Measurements from ENCODE around the gene SPINT1.

Gene SPINT1

GRCh38 chr15:40863660-40864270 is 19.9 kb downstream of the SPINT1 start:
- DNase-seq: no peak

DNA sequence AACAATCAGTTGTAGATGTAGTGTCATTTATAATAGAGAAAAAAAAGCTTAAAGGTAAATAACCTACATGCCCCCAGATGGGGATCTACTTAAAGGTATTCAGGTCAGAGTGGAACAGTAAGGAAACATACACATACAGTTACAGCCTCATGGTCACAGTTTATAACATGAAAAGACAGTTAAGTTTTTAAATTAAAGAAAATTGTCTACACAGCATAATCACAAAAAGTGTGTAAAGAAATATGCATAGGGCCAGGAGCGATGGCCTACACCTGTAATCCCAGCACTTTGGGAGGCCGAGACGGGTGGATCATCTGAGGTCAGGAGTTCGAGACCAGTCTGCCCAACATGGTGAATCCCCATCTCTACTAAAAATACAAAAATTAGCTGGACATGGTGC is 23.4 kb downstream of the SPINT1 start:
- DNase-seq: no peak

- no peak for DNase-seq
These were observed 25.8 kb downstream of the SPINT1 start for GRCh38 chr15:40869686-40870085.

DNA sequence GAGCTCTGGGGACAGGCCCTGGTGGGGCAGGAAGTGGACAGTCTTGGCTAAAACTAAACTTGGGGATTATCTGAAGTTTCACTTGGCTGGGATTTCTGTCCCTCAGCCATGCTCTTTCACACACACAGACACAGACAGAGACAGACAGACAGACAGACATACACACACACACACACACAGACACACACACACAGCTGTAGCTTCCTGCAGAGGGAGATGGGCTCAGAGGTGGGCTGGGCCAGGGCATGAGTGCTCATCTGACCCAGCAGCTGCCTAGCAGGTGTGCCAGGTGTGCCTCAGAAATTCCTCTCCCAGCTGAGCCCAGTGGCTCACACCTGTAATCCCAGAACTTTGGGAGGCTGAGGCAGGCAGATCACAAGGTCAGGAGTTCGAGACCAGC is 26.9 kb downstream of the SPINT1 start:
- no peak for DNase-seq

GRCh38 chr15:40871749-40872617 is 28.1 kb downstream of the SPINT1 start:
- no peak for DNase-seq

- no peak for DNase-seq
These were observed 29.2 kb downstream of the SPINT1 start for GRCh38 chr15:40872791-40873693.

DNA sequence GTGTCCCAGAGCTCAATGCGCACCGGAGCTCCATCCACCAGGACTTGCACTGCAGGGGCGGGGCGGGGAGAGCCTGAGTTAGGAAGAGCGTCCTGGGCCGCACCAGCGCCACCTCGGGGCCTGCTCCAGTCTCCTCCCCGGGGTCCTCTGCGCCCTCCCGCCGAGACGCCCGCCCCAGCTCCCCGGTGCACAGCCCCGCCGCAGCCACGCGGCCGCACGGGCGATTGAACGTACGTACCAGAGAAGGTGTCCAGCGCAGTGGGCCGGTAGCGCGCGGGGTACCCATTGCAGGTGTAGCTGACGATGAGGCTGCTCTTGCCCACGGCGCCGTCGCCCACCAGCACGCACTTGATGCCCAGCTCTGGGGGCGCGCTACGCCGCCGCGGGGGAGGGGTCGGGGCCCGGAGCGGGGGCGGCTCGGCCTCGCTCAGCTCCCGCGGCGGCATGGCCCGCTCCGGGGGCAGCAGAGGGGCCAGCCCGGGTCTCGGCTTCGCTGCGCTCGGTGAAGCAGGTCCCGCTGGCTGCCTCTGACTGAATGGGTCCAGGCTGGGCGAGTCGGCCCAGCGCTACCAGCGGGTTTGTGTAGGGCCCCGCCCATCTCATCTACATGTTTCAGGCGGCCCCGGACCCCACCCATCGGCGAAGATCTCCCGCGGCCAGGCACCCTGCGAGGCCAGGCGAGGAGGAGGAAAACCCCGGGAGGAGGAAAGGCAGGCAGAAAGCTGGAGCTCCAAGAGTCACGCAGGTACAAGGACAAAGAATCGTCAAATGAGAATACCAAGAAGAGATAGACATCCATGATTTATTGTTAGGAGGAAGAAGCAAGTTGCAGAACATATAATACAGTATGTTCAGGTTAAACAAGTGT is 30.1 kb downstream of the SPINT1 start, which contains the start of gene RHOV:
RHOV (minus strand) TSS at position 541 of the 868 bp plus-strand sequence; CDS start at position 446, 95 bp downstream.
- peak; percentile 49 for DNase-seq

DNA sequence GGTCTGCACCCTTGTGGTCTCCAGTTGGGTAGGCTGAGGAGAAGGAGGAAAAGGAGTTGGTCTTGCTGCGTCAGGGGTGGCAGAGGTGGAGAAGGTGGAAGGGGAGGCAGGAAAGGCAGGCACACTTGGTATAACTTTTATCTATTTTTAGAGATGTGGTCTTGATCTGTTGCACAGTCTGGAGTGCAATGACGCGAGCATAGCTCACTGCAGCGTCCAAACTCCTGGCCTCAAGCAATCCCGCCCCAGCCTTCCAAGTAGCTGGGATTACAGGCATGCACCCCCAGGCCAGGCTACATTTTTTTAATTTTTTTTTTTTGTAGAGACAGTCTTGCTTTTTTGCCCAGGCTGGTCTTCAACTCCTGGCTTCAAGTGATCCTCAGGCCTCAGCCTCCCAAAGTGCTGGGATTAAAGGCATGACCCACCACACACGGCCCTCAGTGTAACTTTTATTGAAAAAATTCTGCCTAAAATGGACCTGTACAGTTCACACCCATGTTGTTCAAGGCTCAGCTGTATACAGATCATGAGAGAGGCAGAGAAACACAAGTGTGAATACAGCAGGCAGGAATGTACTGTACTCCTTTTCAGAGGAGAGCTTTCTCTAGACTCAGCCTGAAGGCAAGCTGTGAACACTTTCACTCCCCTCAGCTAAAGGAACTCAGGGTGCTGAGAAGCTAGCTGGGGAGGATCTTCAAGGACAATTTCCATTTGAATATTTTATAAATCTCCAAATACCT is 32.3 kb downstream of the SPINT1 start:
- DNase-seq: no peak

- no peak for DNase-seq
These were observed 33.8 kb downstream of the SPINT1 start for GRCh38 chr15:40877694-40878093.

DNA sequence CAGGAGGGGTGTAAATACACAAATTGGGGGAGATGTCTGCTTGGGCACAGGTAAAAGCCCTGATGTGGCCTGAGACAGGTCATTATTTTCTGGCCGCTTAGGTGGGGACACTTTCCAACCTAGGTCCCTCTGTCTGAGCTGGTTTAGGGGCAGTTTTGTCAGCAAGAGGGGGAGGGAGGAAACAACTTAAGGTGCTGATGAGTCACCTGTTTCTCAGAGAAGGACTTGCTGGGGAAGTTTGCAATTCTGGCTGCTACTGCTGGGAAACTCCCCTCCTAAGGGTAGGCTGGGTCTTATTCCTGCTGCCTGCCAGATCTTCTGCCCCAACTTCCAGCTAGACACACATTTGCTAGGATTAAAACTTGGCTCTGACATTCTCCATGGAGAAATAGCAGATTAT is 34.9 kb downstream of the SPINT1 start:
- DNase-seq: peak; percentile 38

GRCh38 chr15:40879609-40880008 is 35.8 kb downstream of the SPINT1 start:
- no peak for DNase-seq

- no peak for DNase-seq
These were observed 37.5 kb downstream of the SPINT1 start for GRCh38 chr15:40881351-40881750.

DNA sequence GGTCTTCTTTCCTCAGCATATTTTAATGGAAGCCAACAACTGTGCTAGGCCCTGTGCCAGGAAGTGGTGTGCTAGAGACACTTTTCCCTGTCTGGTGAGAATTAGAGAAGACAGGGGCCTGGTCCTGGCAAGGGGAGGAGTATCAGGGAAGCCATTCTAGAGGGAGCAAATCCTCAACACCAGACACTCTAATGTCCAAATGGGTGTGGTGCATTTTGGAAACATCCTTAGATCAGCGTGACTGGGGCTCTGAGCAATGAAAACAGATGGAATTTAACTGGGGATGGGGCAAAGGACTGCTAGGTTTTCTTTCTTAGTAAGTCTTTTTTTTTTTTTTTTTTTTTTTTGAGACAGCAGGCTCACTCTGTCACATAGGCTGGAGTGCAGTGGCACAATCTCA is 42.7 kb downstream of the SPINT1 start:
- DNase-seq: no peak

DNA sequence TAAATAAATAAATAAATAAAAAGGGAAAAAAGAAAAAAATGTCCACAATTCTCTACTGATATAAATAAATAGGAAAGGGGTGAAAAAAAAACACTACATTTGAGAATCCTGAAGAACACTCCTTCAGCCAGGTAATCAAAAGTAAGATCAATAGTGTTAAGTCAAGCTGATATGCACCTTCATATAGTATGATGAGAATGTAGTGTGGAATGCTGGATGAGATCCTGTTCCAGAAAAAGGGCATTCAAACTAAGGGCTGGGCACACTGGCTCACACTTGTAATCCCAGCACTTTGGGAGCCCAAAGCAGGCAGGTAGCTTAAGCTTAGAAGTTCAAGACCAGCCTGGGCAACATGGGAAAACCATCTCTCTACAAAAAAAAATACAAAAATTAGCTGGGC is 45.3 kb downstream of the SPINT1 start:
- no peak for DNase-seq

GRCh38 chr15:40891138-40891537 is 47.3 kb downstream of the SPINT1 start:
- DNase-seq: no peak

DNA sequence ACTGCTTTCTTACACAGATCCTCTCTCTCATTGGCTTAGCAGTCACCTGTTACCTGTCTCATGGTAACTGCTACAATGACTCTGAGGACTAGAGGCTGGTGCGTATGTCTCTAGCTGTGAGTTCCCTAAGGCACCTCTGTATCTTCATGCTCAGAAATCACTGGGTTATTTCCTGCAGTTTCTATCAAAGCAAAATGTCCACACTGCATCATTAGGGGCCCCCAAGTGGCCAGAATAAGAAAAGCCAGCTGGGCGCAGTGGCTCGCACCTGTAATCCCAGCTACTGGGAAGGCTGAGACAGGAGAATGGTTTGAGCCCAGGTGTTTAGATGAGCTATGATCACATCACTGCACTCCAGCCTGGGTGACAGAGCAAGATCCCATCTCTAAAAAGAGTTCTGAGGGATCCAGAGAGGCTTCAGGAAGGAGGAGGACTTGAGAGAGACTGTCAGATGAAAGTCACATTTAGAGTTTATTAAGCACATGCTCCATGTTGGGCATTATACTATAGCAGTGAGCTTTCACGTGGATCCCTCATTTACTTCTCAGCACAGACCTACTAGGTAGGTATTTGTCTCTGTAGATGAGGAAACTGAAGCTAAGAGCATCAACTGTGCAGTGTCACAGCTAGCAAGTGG is 48.1 kb downstream of the SPINT1 start:
- DNase-seq: no peak

GRCh38 chr15:40892447-40893012 is 48.7 kb downstream of the SPINT1 start:
- DNase-seq: no peak

GRCh38 chr15:40893019-40893670 is 49.3 kb downstream of the SPINT1 start:
- DNase-seq: no peak

- peak; percentile 98 for DNase-seq
These were observed 50.2 kb downstream of the SPINT1 start, which contains the start of gene VPS18 for GRCh38 chr15:40893733-40894680. Gene VPS18, plus strand, starts transcription at chr15:40894450. Its CDS starts 319 bp downstream, at chr15:40894769.

Measured in stimulated activated CD4-positive, alpha-beta T cell treated with anti-CD3 and anti-CD28 coated beads, Interleukin-1b, Interleukin-23, amount 100 ng/mL, for 48 hours (primary cell).